ENCODE data around the gene PPP1R16B. TPM values are rescaled to one million over a fixed set of nuclear protein-coding genes. Genes with fewer than 3 reads are reported as not detected.

Gene PPP1R16B
- total RNA-seq, 1 experiment from 2014 or later: 0.15 TPM

GRCh38 chr20:38962044-38962927 lies 156.8 kb downstream of the PPP1R16B start, which contains the start of gene DHX35:
TSS of gene DHX35 (plus strand) at chr20:38962344. CDS start at chr20:38962368, 24 bp downstream.
- H3K9ac ChIP-seq (ENCODE audit: low read length): peak within 1 kb of the TSS; percentile 89
- H2AFZ ChIP-seq (ENCODE audit: low read length): peak within 1 kb of the TSS; percentile 85; the same call in 1 of the 2 replicates
- peaks cover 25% of the 10 kb centered on the region for H3K4me1 ChIP-seq (ENCODE audit: low read length)
- no peaks in the 10 kb centered on the region for H3K9me3 ChIP-seq (ENCODE audit: low read length)
- peak within 1 kb of the TSS; percentile 99 for H3K4me2 ChIP-seq (ENCODE audit: low read depth, low read length, poor library complexity, severe bottlenecking)
- H3K36me3 ChIP-seq (ENCODE audit: insufficient read depth, low read length): no peaks in the 10 kb centered on the region; the same call in 1 of the 2 replicates
- peak; percentile 99 for DNase-seq
- H3K27ac ChIP-seq (ENCODE audit: low read length): peak within 1 kb of the TSS; percentile 80
- H3K79me2 ChIP-seq (ENCODE audit: low read length): peaks cover 62% of the 10 kb centered on the region
- no peaks in the 10 kb centered on the region for H3K9me2 ChIP-seq (replicated peaks; ENCODE audit: insufficient read depth, low read length)
- no peaks in the 10 kb centered on the region for H4K20me1 ChIP-seq (ENCODE audit: insufficient read depth, low read depth, low read length)
- peak within 1 kb of the TSS; percentile 72 for H3K4me3 ChIP-seq (ENCODE audit: low read length)
- no peaks in the 10 kb centered on the region for H3K27me3 ChIP-seq (ENCODE audit: low read length)

GRCh38 chr20:38962928-38963401 lies 157.5 kb downstream of the PPP1R16B start:
- H3K9me3 ChIP-seq (ENCODE audit: low read length): no peaks in the 10 kb centered on the region
- peaks cover 69% of the 10 kb centered on the region for H3K79me2 ChIP-seq (ENCODE audit: low read length)
- DNase-seq: peak; percentile 63
- H4K20me1 ChIP-seq (ENCODE audit: insufficient read depth, low read depth, low read length): no peaks in the 10 kb centered on the region
- H3K4me1 ChIP-seq (ENCODE audit: low read length): peaks cover 25% of the 10 kb centered on the region
- no peaks in the 10 kb centered on the region for H3K27me3 ChIP-seq (ENCODE audit: low read length)
- H3K4me3 ChIP-seq (ENCODE audit: low read length): peak overlapping the region; percentile 72
- peak overlapping the region; percentile 80 for H3K27ac ChIP-seq (ENCODE audit: low read length)
- peak overlapping the region; percentile 84 for H3K4me2 ChIP-seq (ENCODE audit: low read depth, low read length, poor library complexity, severe bottlenecking)
- H2AFZ ChIP-seq (ENCODE audit: low read length): peak overlapping the region; percentile 84; the same call in 1 of the 2 replicates
- no peaks in the 10 kb centered on the region; the same call in 1 of the 2 replicates for H3K36me3 ChIP-seq (ENCODE audit: insufficient read depth, low read length)
- no peaks in the 10 kb centered on the region for H3K9me2 ChIP-seq (replicated peaks; ENCODE audit: insufficient read depth, low read length)
- peak overlapping the region; percentile 82 for H3K9ac ChIP-seq (ENCODE audit: low read length)

GRCh38 chr20:38963745-38964144 lies 158.2 kb downstream of the PPP1R16B start:
- Histone ChIP-seq H3K4me1 (ENCODE audit: low read length) (peaks cover 25% of the 10 kb centered on the region), H3K9me3 (ENCODE audit: low read length) (no peaks in the 10 kb centered on the region), H3K9me2 (replicated peaks; ENCODE audit: insufficient read depth, low read length) (no peaks in the 10 kb centered on the region), H3K27me3 (ENCODE audit: low read length) (no peaks in the 10 kb centered on the region), H3K27ac (ENCODE audit: low read length) (peak overlapping the region; percentile 80), H3K4me2 (ENCODE audit: low read depth, low read length, poor library complexity, severe bottlenecking) (peak overlapping the region; percentile 84), H2AFZ (ENCODE audit: low read length) (no peak overlapping the region), H4K20me1 (ENCODE audit: insufficient read depth, low read depth, low read length) (no peaks in the 10 kb centered on the region), H3K4me3 (ENCODE audit: low read length) (peak overlapping the region; percentile 72), H3K79me2 (ENCODE audit: low read length) (peaks cover 72% of the 10 kb centered on the region), H3K36me3 (ENCODE audit: insufficient read depth, low read length) (no peaks in the 10 kb centered on the region; the same call in 1 of the 2 replicates), H3K9ac (ENCODE audit: low read length) (peak overlapping the region; percentile 82)
- no peak for DNase-seq

GRCh38 chr20:38965264-38965663 lies 159.8 kb downstream of the PPP1R16B start:
- H3K4me2 ChIP-seq (ENCODE audit: low read depth, low read length, poor library complexity, severe bottlenecking): no peak overlapping the region
- H3K4me3 ChIP-seq (ENCODE audit: low read length): no peak overlapping the region
- no peaks in the 10 kb centered on the region; the same call in 1 of the 2 replicates for H3K36me3 ChIP-seq (ENCODE audit: insufficient read depth, low read length)
- no peak for DNase-seq
- H3K9ac ChIP-seq (ENCODE audit: low read length): no peak overlapping the region
- H3K27me3 ChIP-seq (ENCODE audit: low read length): no peaks in the 10 kb centered on the region
- H3K9me3 ChIP-seq (ENCODE audit: low read length): no peaks in the 10 kb centered on the region
- no peaks in the 10 kb centered on the region for H3K9me2 ChIP-seq (replicated peaks; ENCODE audit: insufficient read depth, low read length)
- peaks cover 25% of the 10 kb centered on the region for H3K4me1 ChIP-seq (ENCODE audit: low read length)
- no peak overlapping the region for H2AFZ ChIP-seq (ENCODE audit: low read length)
- no peak overlapping the region for H3K27ac ChIP-seq (ENCODE audit: low read length)
- peaks cover 72% of the 10 kb centered on the region for H3K79me2 ChIP-seq (ENCODE audit: low read length)
- H4K20me1 ChIP-seq (ENCODE audit: insufficient read depth, low read depth, low read length): no peaks in the 10 kb centered on the region

GRCh38 chr20:38968090-38968489 lies 162.6 kb downstream of the PPP1R16B start:
- H3K27me3 ChIP-seq (ENCODE audit: low read length): no peaks in the 10 kb centered on the region
- no peak overlapping the region for H3K4me2 ChIP-seq (ENCODE audit: low read depth, low read length, poor library complexity, severe bottlenecking)
- H3K9me3 ChIP-seq (ENCODE audit: low read length): no peaks in the 10 kb centered on the region
- no peak overlapping the region for H3K4me3 ChIP-seq (ENCODE audit: low read length)
- H3K36me3 ChIP-seq (ENCODE audit: insufficient read depth, low read length): peaks cover 10% of the 10 kb centered on the region; the same call in 1 of the 2 replicates
- H3K27ac ChIP-seq (ENCODE audit: low read length): no peak overlapping the region
- H3K4me1 ChIP-seq (ENCODE audit: low read length): peaks cover 16% of the 10 kb centered on the region
- no peak overlapping the region for H3K9ac ChIP-seq (ENCODE audit: low read length)
- DNase-seq: no peak
- H3K79me2 ChIP-seq (ENCODE audit: low read length): peaks cover 65% of the 10 kb centered on the region
- no peaks in the 10 kb centered on the region for H3K9me2 ChIP-seq (replicated peaks; ENCODE audit: insufficient read depth, low read length)
- H4K20me1 ChIP-seq (ENCODE audit: insufficient read depth, low read depth, low read length): no peaks in the 10 kb centered on the region
- H2AFZ ChIP-seq (ENCODE audit: low read length): no peak overlapping the region

GRCh38 chr20:38969708-38970107 lies 164.2 kb downstream of the PPP1R16B start:
- DNase-seq: no peak
- H2AFZ ChIP-seq (ENCODE audit: low read length): no peak overlapping the region
- no peaks in the 10 kb centered on the region for H3K9me3 ChIP-seq (ENCODE audit: low read length)
- no peak overlapping the region for H3K9ac ChIP-seq (ENCODE audit: low read length)
- H3K79me2 ChIP-seq (ENCODE audit: low read length): peaks cover 59% of the 10 kb centered on the region
- peaks cover 5% of the 10 kb centered on the region for H3K4me1 ChIP-seq (ENCODE audit: low read length)
- no peaks in the 10 kb centered on the region for H3K9me2 ChIP-seq (replicated peaks; ENCODE audit: insufficient read depth, low read length)
- no peak overlapping the region for H3K27ac ChIP-seq (ENCODE audit: low read length)
- H3K4me2 ChIP-seq (ENCODE audit: low read depth, low read length, poor library complexity, severe bottlenecking): no peak overlapping the region
- H4K20me1 ChIP-seq (ENCODE audit: insufficient read depth, low read depth, low read length): no peaks in the 10 kb centered on the region
- peaks cover 10% of the 10 kb centered on the region; the same call in 1 of the 2 replicates for H3K36me3 ChIP-seq (ENCODE audit: insufficient read depth, low read length)
- no peak overlapping the region for H3K4me3 ChIP-seq (ENCODE audit: low read length)
- no peaks in the 10 kb centered on the region for H3K27me3 ChIP-seq (ENCODE audit: low read length)

- no peak overlapping the region for H3K9ac ChIP-seq (ENCODE audit: low read length)
- H3K9me3 ChIP-seq (ENCODE audit: low read length): no peaks in the 10 kb centered on the region
- no peaks in the 10 kb centered on the region for H3K9me2 ChIP-seq (replicated peaks; ENCODE audit: insufficient read depth, low read length)
- H3K27me3 ChIP-seq (ENCODE audit: low read length): no peaks in the 10 kb centered on the region
- DNase-seq: no peak
- peaks cover 59% of the 10 kb centered on the region for H3K79me2 ChIP-seq (ENCODE audit: low read length)
- peaks cover 10% of the 10 kb centered on the region; the same call in 1 of the 2 replicates for H3K36me3 ChIP-seq (ENCODE audit: insufficient read depth, low read length)
- H3K4me3 ChIP-seq (ENCODE audit: low read length): no peak overlapping the region
- H2AFZ ChIP-seq (ENCODE audit: low read length): no peak overlapping the region
- H3K4me2 ChIP-seq (ENCODE audit: low read depth, low read length, poor library complexity, severe bottlenecking): no peak overlapping the region
- peaks cover 5% of the 10 kb centered on the region for H3K4me1 ChIP-seq (ENCODE audit: low read length)
- no peaks in the 10 kb centered on the region for H4K20me1 ChIP-seq (ENCODE audit: insufficient read depth, low read depth, low read length)
- H3K27ac ChIP-seq (ENCODE audit: low read length): no peak overlapping the region
Observed at GRCh38 chr20:38970302-38970701, 164.8 kb downstream of the PPP1R16B start.
